Measurements from ENCODE around the gene INAFM2. TPM values are rescaled to one million over a fixed set of nuclear protein-coding genes. Genes with fewer than 3 reads are reported as not detected.

INAFM2 gene
- total and polyA plus RNA-seq, 2 donors (not counting 1 experiment from before 2014, with no cell fraction given), result 8.9 to 11.0 TPM

DNA sequence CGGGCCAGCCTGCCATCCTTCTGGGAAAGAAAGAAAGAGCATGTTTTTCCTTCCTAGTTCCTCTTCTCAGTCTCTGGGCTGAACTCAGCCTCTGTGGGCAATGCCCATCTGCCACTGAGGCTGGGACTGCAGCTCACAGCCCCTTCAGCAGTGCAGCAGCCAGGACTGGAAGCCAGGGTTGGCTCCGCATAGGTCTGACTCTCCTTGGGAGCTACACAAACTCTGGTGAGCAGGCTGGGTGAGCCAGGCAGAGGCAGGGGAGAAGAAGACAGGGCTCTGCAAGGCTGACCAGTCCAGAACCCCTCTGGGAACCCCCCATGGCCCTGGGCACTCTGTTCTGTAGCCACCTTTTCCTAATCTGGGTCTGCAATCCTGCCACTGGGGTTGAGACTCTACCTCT lies 38.1 kb downstream of the INAFM2 start:
- H3K36me3 ChIP-seq (ENCODE audit: control insufficient read depth, insufficient read depth, low read length), result no peaks in the 10 kb centered on the region
- H3K4me3 ChIP-seq (replicated peaks in 1 of 4; ENCODE audit: control extremely low read depth in 1 of 4, insufficient read depth in 1 of 4, low read depth in 3 of 4, low read length in 4 of 4), result no peak overlapping the region
- H3K79me2 ChIP-seq (ENCODE audit: control insufficient read depth, insufficient read depth, low read length), result no peaks in the 10 kb centered on the region
- no peak for TF ChIP-seq EZH2 (IDR thresholded peaks at IDR 0.05; ENCODE audit: low read length, missing control alignments)
- TF ChIP-seq, protein P1, sequence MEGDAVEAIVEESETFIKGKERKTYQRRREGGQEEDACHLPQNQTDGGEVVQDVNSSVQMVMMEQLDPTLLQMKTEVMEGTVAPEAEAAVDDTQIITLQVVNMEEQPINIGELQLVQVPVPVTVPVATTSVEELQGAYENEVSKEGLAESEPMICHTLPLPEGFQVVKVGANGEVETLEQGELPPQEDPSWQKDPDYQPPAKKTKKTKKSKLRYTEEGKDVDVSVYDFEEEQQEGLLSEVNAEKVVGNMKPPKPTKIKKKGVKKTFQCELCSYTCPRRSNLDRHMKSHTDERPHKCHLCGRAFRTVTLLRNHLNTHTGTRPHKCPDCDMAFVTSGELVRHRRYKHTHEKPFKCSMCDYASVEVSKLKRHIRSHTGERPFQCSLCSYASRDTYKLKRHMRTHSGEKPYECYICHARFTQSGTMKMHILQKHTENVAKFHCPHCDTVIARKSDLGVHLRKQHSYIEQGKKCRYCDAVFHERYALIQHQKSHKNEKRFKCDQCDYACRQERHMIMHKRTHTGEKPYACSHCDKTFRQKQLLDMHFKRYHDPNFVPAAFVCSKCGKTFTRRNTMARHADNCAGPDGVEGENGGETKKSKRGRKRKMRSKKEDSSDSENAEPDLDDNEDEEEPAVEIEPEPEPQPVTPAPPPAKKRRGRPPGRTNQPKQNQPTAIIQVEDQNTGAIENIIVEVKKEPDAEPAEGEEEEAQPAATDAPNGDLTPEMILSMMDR (conservative IDR thresholded peaks at IDR 0.05 in 1 of 2, IDR thresholded peaks at IDR 0.05 in 1 of 2; ENCODE audit: low read depth in 1 of 2, low read length in 2 of 2), result no peak
- no peak overlapping the region for H2AFZ ChIP-seq (ENCODE audit: low read length)
- H3K4me1 ChIP-seq (ENCODE audit: control insufficient read depth, extremely low read depth, insufficient read depth, low read length), result peaks cover 3% of the 10 kb centered on the region
- DNase-seq (ENCODE audit: low read depth in 2 of 2), result no peak
- H3K9ac ChIP-seq (ENCODE audit: insufficient read depth, low read length), result no peak overlapping the region
- H4K20me1 ChIP-seq (ENCODE audit: control insufficient read depth, extremely low read depth, insufficient read depth, low read length), result no peaks in the 10 kb centered on the region
- H3K27ac ChIP-seq (ENCODE audit: insufficient read depth, low read length), result no peak overlapping the region
- no peaks in the 10 kb centered on the region for H3K9me3 ChIP-seq (ENCODE audit: control insufficient read depth, insufficient read depth, low read depth, low read length)
- peaks cover 25% of the 10 kb centered on the region for H3K27me3 ChIP-seq (ENCODE audit: control insufficient read depth, insufficient read depth, low read length)
- H3K4me2 ChIP-seq (ENCODE audit: extremely low read depth, insufficient read depth, low read length), result no peak overlapping the region

DNA sequence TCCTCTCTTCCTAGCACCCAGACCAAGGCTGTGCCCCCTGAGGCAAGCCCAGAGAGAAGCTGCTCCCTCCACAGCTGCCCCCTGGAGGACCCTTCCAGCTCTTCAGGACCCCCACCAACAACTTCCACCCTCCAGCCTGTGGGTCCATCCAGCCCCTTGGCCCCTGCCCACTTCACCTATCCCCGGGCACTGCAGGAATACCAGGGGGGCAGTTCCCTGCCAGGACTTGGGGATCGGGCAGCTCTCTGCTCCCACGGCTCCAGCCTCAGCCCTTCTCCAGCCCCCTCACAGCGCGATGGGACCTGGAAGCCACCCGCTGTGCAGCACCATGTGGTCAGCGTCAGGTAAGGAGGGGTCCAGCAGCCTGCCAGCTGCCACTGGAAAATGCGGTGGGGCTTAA lies 40.1 kb downstream of the INAFM2 start:
- TF ChIP-seq EZH2 (IDR thresholded peaks at IDR 0.05; ENCODE audit: low read length, missing control alignments), result no peak
- TF ChIP-seq, protein P1 (conservative IDR thresholded peaks at IDR 0.05 in 1 of 2, IDR thresholded peaks at IDR 0.05 in 1 of 2; ENCODE audit: low read depth in 1 of 2, low read length in 2 of 2), result no peak
- Histone ChIP-seq H3K79me2 (ENCODE audit: control insufficient read depth, insufficient read depth, low read length) (no peaks in the 10 kb centered on the region), H3K4me1 (ENCODE audit: control insufficient read depth, extremely low read depth, insufficient read depth, low read length) (peaks cover 3% of the 10 kb centered on the region)

DNA sequence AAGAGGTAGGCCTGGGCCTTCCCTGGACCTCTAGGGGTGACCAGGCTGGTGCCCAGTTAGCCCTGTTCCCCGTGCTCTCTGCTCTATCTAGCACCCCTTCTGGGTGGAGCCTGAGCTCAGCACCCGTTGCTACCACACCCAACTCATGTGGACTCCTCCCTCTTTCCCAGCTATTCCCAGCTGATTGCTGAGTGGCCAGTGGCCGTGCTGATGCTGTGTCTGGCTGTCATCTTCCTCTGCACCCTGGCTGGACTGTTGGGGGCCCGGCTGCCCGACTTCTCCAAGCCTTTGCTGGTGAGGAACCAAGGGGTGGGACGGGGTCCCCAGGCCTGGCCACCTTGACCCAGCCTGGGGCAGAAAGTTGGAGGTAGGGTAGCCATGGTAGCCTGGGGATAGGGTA lies 40.8 kb downstream of the INAFM2 start:
- H3K9me3 ChIP-seq (ENCODE audit: control insufficient read depth, insufficient read depth, low read depth, low read length), result no peaks in the 10 kb centered on the region
- no peaks in the 10 kb centered on the region for H4K20me1 ChIP-seq (ENCODE audit: control insufficient read depth, extremely low read depth, insufficient read depth, low read length)
- H3K27me3 ChIP-seq (ENCODE audit: control insufficient read depth, insufficient read depth, low read length), result peaks cover 19% of the 10 kb centered on the region
- no peak overlapping the region for H3K4me3 ChIP-seq (replicated peaks in 1 of 4; ENCODE audit: control extremely low read depth in 1 of 4, insufficient read depth in 1 of 4, low read depth in 3 of 4, low read length in 4 of 4)
- no peak overlapping the region for H3K27ac ChIP-seq (ENCODE audit: insufficient read depth, low read length)
- no peak for TF ChIP-seq EZH2 (IDR thresholded peaks at IDR 0.05; ENCODE audit: low read length, missing control alignments)
- TF ChIP-seq, protein P1 (conservative IDR thresholded peaks at IDR 0.05 in 1 of 2, IDR thresholded peaks at IDR 0.05 in 1 of 2; ENCODE audit: low read depth in 1 of 2, low read length in 2 of 2), result no peak
- no peaks in the 10 kb centered on the region for H3K79me2 ChIP-seq (ENCODE audit: control insufficient read depth, insufficient read depth, low read length)
- H3K4me1 ChIP-seq (ENCODE audit: control insufficient read depth, extremely low read depth, insufficient read depth, low read length), result peaks cover 3% of the 10 kb centered on the region
- H2AFZ ChIP-seq (ENCODE audit: low read length), result no peak overlapping the region
- no peak overlapping the region for H3K4me2 ChIP-seq (ENCODE audit: extremely low read depth, insufficient read depth, low read length)
- DNase-seq (ENCODE audit: low read depth in 2 of 2), result no peak
- H3K36me3 ChIP-seq (ENCODE audit: control insufficient read depth, insufficient read depth, low read length), result no peaks in the 10 kb centered on the region
- no peak overlapping the region for H3K9ac ChIP-seq (ENCODE audit: insufficient read depth, low read length)

More for the DNA sequence above, 40.1 kb downstream of the INAFM2 start:
- Histone ChIP-seq H3K4me3 (replicated peaks in 1 of 4; ENCODE audit: control extremely low read depth in 1 of 4, insufficient read depth in 1 of 4, low read depth in 3 of 4, low read length in 4 of 4) (no peak overlapping the region), H4K20me1 (ENCODE audit: control insufficient read depth, extremely low read depth, insufficient read depth, low read length) (no peaks in the 10 kb centered on the region), H3K36me3 (ENCODE audit: control insufficient read depth, insufficient read depth, low read length) (no peaks in the 10 kb centered on the region), H3K27me3 (ENCODE audit: control insufficient read depth, insufficient read depth, low read length) (peaks cover 24% of the 10 kb centered on the region), H2AFZ (ENCODE audit: low read length) (no peak overlapping the region), H3K9me3 (ENCODE audit: control insufficient read depth, insufficient read depth, low read depth, low read length) (no peaks in the 10 kb centered on the region), H3K9ac (ENCODE audit: insufficient read depth, low read length) (no peak overlapping the region), H3K27ac (ENCODE audit: insufficient read depth, low read length) (no peak overlapping the region), H3K4me2 (ENCODE audit: extremely low read depth, insufficient read depth, low read length) (no peak overlapping the region)
- DNase-seq (ENCODE audit: low read depth in 2 of 2), result no peak
